HG03139 (cell line): ENCODE data around the gene WDR64.

ENCODE experiments used
- ATAC-seq: cut with Tn5 transposase; IDR thresholded peaks from one replicate; pipeline ENCODE4 v1.9.1; 2021; ENCODE audit not compliant: unreplicated experiment

Gene WDR64

GRCh38 chr1:241652012-241652411 lies at the start of gene WDR64:
WDR64 (plus strand) TSS chr1:241652281; CDS start chr1:241652485, 204 bp downstream.
- ATAC-seq: no peak

- ATAC-seq: no peak
These were observed 48.3 kb upstream of the WDR64 start for GRCh38 chr1:241603731-241604245.

GRCh38 chr1:241605146-241605805 lies 46.8 kb upstream of the WDR64 start:
- ATAC-seq: no peak

- no peak for ATAC-seq
These were observed 45.5 kb upstream of the WDR64 start for GRCh38 chr1:241606544-241606943.

- ATAC-seq: no peak
These were observed 44.6 kb upstream of the WDR64 start for GRCh38 chr1:241607497-241607896.

- no peak for ATAC-seq
These were observed 43.6 kb upstream of the WDR64 start for GRCh38 chr1:241608379-241609033.

GRCh38 chr1:241610056-241610815 lies 41.8 kb upstream of the WDR64 start:
- no peak for ATAC-seq

GRCh38 chr1:241611063-241611462 lies 41.0 kb upstream of the WDR64 start:
- peak; percentile 94 for ATAC-seq

- no peak for ATAC-seq
These were observed 40.3 kb upstream of the WDR64 start for GRCh38 chr1:241611736-241612135.

- ATAC-seq: no peak
These were observed 39.3 kb upstream of the WDR64 start for GRCh38 chr1:241612533-241613477.

GRCh38 chr1:241614144-241614543 lies 37.9 kb upstream of the WDR64 start:
- ATAC-seq: no peak

GRCh38 chr1:241614572-241614971 lies 37.5 kb upstream of the WDR64 start:
- ATAC-seq: no peak

GRCh38 chr1:241615043-241615974 lies 36.8 kb upstream of the WDR64 start:
- no peak for ATAC-seq

GRCh38 chr1:241617426-241617825 lies 34.7 kb upstream of the WDR64 start:
- no peak for ATAC-seq

- no peak for ATAC-seq
These were observed 29.4 kb upstream of the WDR64 start for GRCh38 chr1:241622669-241623068.

- ATAC-seq: no peak
These were observed 27.1 kb upstream of the WDR64 start for GRCh38 chr1:241624935-241625334.

GRCh38 chr1:241627453-241628259 lies 24.4 kb upstream of the WDR64 start:
- peak; percentile 68 for ATAC-seq

GRCh38 chr1:241630005-241630404 lies 22.1 kb upstream of the WDR64 start:
- no peak for ATAC-seq

GRCh38 chr1:241630476-241630875 lies 21.6 kb upstream of the WDR64 start:
- no peak for ATAC-seq
